ENCODE measurements around the gene SPATA31E1. TPM values are rescaled to one million over a fixed set of nuclear protein-coding genes. Genes with fewer than 3 reads are reported as not detected.

Gene SPATA31E1
- total RNA-seq, 1 experiment from 2014 or later, result not detected

GRCh38 chr9:87875831-87876545 lies 6.7 kb upstream of the SPATA31E1 start:
- Histone ChIP-seq H3K27me3 (no peaks in the 10 kb centered on the region), H3K4me3 (no peak overlapping the region), H3K36me3 (no peaks in the 10 kb centered on the region; the same call in 1 of the 2 replicates), H3K9me3 (peaks cover 12% of the 10 kb centered on the region)
- DNase-seq, result no peak

DNA sequence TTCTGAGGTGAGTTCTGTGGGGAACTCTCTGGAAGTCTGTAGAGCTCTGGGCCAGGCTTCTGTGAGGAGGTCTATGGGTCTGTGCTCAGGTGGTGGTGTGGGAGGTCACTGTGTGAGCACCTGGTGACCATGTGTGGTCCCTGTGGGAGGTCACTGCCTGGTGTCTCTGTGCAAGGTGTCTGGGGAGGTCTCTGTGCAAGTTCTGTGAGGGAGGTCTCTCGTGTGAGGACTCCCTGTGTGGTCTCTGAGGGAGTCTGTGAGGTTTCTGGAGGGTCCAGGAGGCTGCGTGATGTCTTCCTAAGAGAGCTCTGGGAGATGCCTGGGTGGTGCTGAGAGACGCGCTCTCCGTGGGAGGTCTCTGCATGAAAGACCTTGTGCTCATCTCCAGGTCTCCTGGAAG lies 6.0 kb upstream of the SPATA31E1 start:
- Histone ChIP-seq H3K4me3 (no peak overlapping the region), H3K27me3 (no peaks in the 10 kb centered on the region), H3K36me3 (no peaks in the 10 kb centered on the region; the same call in 1 of the 2 replicates), H3K9me3 (peaks cover 12% of the 10 kb centered on the region)
- DNase-seq, result no peak

GRCh38 chr9:87878989-87879511 lies 3.6 kb upstream of the SPATA31E1 start:
- no peaks in the 10 kb centered on the region for H3K27me3 ChIP-seq
- peaks cover 12% of the 10 kb centered on the region for H3K9me3 ChIP-seq
- no peaks in the 10 kb centered on the region; the same call in 1 of the 2 replicates for H3K36me3 ChIP-seq
- no peak for DNase-seq
- no peak overlapping the region for H3K4me3 ChIP-seq

DNA sequence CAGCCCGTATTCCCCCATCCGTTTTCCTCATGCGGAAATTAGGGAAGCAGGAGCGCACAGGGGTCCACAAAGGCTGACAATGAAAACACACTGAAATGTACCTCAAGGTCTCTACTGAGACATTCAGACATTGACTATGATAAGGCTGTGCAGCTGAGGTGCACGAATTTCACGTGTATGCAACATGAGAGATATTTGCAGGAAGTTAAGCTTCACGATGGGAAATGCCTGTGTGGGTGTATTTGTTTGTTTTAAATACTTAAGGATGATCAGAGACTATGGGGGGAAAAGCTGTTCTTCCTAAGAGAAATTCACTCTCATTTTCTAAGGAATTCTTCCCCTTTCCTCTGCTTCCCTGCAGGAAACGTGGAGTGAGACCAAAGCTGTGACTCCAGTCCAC lies 2.6 kb upstream of the SPATA31E1 start:
- Histone ChIP-seq H3K27me3 (no peaks in the 10 kb centered on the region), H3K36me3 (no peaks in the 10 kb centered on the region; the same call in 1 of the 2 replicates), H3K4me3 (no peak overlapping the region), H3K9me3 (peaks cover 12% of the 10 kb centered on the region)
- no peak for DNase-seq

DNA sequence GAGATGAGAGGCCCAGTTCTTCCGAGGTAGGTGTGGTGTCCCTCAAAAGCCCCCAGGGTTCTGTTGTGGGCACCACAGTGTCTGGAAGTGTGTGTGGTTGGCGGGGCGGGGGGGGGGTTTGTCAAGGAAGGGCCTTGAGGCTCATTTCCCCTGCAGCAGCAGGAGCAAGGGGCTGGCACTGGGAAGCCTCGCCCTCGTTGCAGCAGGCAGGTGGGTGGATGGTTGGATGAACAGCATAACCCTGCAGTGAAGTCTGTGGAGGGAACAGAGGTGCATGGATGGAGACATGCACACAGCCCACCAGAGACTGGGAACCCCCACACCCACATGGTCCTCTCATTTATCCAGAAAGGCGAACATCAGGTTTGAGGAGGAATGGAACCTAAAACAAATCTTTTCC lies 2.0 kb upstream of the SPATA31E1 start:
- no peak for DNase-seq
- Histone ChIP-seq H3K4me3 (no peak overlapping the region), H3K36me3 (no peaks in the 10 kb centered on the region; the same call in 1 of the 2 replicates), H3K9me3 (peaks cover 12% of the 10 kb centered on the region), H3K27me3 (no peaks in the 10 kb centered on the region)

GRCh38 chr9:87883274-87883673 lies 597 bp downstream of the SPATA31E1 start:
- no peak for DNase-seq

GRCh38 chr9:87883990-87884389 lies 1.3 kb downstream of the SPATA31E1 start:
- no peaks in the 10 kb centered on the region for H3K27me3 ChIP-seq
- no peaks in the 10 kb centered on the region for H3K9me3 ChIP-seq
- DNase-seq, result no peak
- H3K4me3 ChIP-seq, result no peak overlapping the region
- no peaks in the 10 kb centered on the region for H3K36me3 ChIP-seq

More at GRCh38 chr9:87883274-87883673, 597 bp downstream of the SPATA31E1 start:
- Histone ChIP-seq H3K4me3 (no peak overlapping the region), H3K36me3 (no peaks in the 10 kb centered on the region; the same call in 1 of the 2 replicates), H3K27me3 (no peaks in the 10 kb centered on the region), H3K9me3 (peaks cover 5% of the 10 kb centered on the region)

- no peaks in the 10 kb centered on the region for H3K9me3 ChIP-seq
- H3K4me3 ChIP-seq, result no peak overlapping the region
- DNase-seq, result no peak
- no peaks in the 10 kb centered on the region for H3K27me3 ChIP-seq
- H3K36me3 ChIP-seq, result no peaks in the 10 kb centered on the region
These were observed 2.1 kb downstream of the SPATA31E1 start for GRCh38 chr9:87884578-87885459.

DNA sequence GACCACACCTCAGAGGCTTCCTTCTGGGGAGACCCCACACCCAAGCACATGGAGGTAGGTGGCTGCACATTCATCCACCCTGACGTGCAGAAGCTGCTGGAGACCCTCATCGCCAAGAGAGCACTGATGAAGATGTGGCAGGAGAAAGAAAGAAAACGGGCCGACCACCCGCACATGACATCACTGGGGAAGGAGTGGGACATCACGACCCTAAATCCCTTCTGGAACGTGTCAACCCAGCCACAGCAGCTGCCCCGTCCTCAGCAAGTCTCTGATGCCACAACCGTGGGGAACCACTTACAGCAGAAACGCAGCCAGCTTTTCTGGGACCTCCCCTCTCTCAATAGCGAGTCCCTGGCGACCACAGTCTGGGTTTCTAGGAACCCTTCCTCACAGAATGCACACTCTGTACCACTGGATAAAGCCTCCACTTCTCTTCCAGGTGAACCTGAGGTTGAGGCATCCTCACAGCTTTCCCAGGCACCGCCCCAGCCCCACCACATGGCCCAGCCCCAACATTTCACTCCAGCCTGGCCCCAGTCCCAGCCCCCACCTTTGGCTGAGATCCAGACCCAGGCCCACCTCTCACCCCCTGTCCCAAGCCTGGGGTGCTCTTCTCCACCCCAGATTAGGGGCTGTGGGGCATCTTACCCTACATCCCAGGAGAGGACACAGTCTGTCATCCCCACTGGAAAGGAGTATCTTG lies 3.0 kb downstream of the SPATA31E1 start:
- Histone ChIP-seq H3K36me3 (no peaks in the 10 kb centered on the region), H3K9me3 (no peaks in the 10 kb centered on the region), H3K4me3 (no peak overlapping the region), H3K27me3 (no peaks in the 10 kb centered on the region)
- DNase-seq, result no peak

DNA sequence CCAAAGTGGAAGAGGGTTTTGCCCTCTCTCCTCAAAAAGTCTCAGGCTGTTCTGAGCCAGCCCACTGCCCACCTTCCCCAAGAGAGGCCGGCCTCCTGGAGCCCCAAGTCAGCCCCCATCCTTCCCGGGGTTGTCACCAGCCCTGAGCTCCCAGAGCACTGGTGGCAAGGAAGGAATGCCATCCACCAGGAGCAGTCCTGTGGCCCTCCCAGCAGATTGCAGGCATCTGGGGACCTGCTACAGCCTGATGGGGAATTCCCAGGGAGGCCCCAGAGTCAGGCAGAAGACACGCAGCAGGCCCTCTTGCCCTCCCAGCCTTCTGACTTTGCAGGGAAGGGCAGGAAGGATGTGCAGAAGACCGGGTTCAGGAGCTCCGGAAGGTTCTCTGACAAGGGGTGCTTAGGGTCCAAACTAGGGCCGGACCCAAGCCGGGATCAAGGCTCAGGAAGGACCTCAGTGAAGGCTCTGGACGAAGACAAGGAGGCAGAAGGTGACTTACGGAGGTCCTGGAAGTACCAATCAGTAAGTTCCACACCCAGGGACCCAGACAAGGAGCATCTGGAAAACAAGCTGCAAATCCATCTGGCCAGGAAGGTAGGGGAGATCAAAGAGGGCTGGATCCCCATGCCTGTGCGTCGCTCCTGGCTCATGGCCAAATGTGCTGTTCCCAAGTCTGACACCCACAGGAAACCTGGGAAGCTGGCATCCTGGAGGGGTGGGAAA lies 3.7 kb downstream of the SPATA31E1 start:
- Histone ChIP-seq H3K9me3 (no peaks in the 10 kb centered on the region), H3K27me3 (no peaks in the 10 kb centered on the region), H3K4me3 (no peak overlapping the region), H3K36me3 (no peaks in the 10 kb centered on the region)
- DNase-seq, result no peak

GRCh38 chr9:87886933-87887505 lies 4.3 kb downstream of the SPATA31E1 start:
- DNase-seq, result no peak
- H3K27me3 ChIP-seq, result no peaks in the 10 kb centered on the region
- no peak overlapping the region for H3K4me3 ChIP-seq
- H3K36me3 ChIP-seq, result no peaks in the 10 kb centered on the region
- no peaks in the 10 kb centered on the region for H3K9me3 ChIP-seq

- no peak for DNase-seq
- Histone ChIP-seq H3K27me3 (no peaks in the 10 kb centered on the region), H3K36me3 (no peaks in the 10 kb centered on the region), H3K4me3 (no peak overlapping the region), H3K9me3 (no peaks in the 10 kb centered on the region)
These were observed 5.2 kb downstream of the SPATA31E1 start for GRCh38 chr9:87887661-87888480.

GRCh38 chr9:87888501-87888900 lies 5.8 kb downstream of the SPATA31E1 start:
- no peak overlapping the region for H3K4me3 ChIP-seq
- no peaks in the 10 kb centered on the region for H3K36me3 ChIP-seq
- DNase-seq, result no peak
- H3K27me3 ChIP-seq, result no peaks in the 10 kb centered on the region
- no peaks in the 10 kb centered on the region for H3K9me3 ChIP-seq

DNA sequence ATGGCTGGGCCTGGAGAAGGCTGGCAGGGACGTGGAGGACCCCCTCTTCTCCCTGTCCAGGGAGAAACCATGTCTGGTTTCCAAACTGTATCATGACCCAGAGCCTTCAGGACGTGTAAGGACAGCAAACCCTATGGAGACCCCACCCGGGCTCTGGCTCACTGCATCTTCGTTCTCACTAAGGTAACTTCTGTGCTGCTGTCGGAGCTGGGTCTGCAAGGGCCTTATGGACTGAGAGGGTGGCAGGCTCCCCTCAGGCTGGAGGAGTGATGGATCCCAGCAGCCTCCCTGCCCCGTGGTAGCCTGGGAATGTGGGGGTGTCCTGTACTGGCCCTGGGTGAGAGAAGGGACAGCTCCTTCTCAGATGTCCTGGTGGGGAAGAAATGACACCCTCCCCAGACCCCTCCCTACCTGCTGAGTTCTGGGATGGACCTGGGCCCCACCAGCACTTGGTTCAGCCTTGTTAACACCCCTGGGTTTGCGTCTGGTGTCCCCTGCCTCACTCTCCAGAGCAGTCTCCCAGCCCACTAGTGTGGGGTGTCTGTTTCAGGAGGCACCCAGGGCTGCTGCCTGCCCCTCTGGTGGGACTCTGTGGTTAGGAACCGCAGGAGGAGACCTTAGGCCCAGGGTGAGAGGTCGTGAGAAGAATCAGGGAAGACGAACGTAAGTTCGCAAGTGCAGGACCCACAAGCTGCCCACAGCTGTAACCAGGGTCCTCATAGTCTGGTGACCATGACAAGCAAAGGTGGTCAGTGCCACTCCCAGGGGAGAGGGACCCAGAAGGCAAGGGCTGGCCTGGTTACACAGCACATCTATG lies 6.6 kb downstream of the SPATA31E1 start:
- Histone ChIP-seq H3K27me3 (no peaks in the 10 kb centered on the region), H3K4me3 (no peak overlapping the region), H3K9me3 (no peaks in the 10 kb centered on the region), H3K36me3 (no peaks in the 10 kb centered on the region)
- no peak for DNase-seq

Data from MG63 (cell line).